Lower leg skin (tissue), 3 donors: ENCODE measurements around the gene CHEK2.

Source experiments
- CTCF ChIP-seq, 3 donors: fragments of 450-650 bp; IDR thresholded peaks; one replicate each; pipeline ENCODE4 v1.5.1; 2016; ENCODE audit warnings: antibody characterized with exemption in 3 of 3, mild to moderate bottlenecking in 3 of 3, moderate library complexity in 2 of 3
- POLR2A ChIP-seq, 2 donors: fragments of 450-650 bp; IDR thresholded peaks; one replicate each; pipeline ENCODE4 v1.6.1; 2016 to 2017; ENCODE audit warnings: antibody characterized with exemption in 2 of 2, mild to moderate bottlenecking in 1 of 2, moderate library complexity in 1 of 2

GRCh38 chr22:28737701-28738100 is 3.9 kb downstream of the CHEK2 start:
- TF ChIP-seq CTCF (IDR thresholded peaks at IDR 0.05) (no peak), POLR2A (IDR thresholded peaks at IDR 0.05) (no peak)
